GM13976 (cell line): ENCODE data around the gene BNIPL.

Experiments
- DNase-seq: peaks from one replicate; pipeline ENCODE4 v3.0.0; 2012; ENCODE audit warnings: low spot score
- in situ Hi-C: fragments of 300-500 bp; cut with MboI; formaldehyde crosslinking; loops from one replicate; pipeline ENCODE4 v1.12.0; 2022; ENCODE audit warnings: low sequenced_read_pairs, mixed read lengths, inconsistent platforms; ENCODE audit not compliant: unreplicated experiment
- TF ChIP-seq, protein P1 (sequence below): IDR thresholded peaks from 2 replicates; pipeline ENCODE4 v1.5.1; 2012; ENCODE audit warnings: borderline replicate concordance, mild to moderate bottlenecking; ENCODE audit not compliant: insufficient read depth; ENCODE audit errors: extremely low read depth, missing control alignments, control extremely low read depth

BNIPL gene

GRCh38 chr1:151013518-151013917 lies 22.9 kb upstream of the BNIPL start:
- TF ChIP-seq, protein P1, sequence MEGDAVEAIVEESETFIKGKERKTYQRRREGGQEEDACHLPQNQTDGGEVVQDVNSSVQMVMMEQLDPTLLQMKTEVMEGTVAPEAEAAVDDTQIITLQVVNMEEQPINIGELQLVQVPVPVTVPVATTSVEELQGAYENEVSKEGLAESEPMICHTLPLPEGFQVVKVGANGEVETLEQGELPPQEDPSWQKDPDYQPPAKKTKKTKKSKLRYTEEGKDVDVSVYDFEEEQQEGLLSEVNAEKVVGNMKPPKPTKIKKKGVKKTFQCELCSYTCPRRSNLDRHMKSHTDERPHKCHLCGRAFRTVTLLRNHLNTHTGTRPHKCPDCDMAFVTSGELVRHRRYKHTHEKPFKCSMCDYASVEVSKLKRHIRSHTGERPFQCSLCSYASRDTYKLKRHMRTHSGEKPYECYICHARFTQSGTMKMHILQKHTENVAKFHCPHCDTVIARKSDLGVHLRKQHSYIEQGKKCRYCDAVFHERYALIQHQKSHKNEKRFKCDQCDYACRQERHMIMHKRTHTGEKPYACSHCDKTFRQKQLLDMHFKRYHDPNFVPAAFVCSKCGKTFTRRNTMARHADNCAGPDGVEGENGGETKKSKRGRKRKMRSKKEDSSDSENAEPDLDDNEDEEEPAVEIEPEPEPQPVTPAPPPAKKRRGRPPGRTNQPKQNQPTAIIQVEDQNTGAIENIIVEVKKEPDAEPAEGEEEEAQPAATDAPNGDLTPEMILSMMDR = no peak
- DNase-seq = no peak
- in situ Hi-C loops = no loop called here

DNA sequence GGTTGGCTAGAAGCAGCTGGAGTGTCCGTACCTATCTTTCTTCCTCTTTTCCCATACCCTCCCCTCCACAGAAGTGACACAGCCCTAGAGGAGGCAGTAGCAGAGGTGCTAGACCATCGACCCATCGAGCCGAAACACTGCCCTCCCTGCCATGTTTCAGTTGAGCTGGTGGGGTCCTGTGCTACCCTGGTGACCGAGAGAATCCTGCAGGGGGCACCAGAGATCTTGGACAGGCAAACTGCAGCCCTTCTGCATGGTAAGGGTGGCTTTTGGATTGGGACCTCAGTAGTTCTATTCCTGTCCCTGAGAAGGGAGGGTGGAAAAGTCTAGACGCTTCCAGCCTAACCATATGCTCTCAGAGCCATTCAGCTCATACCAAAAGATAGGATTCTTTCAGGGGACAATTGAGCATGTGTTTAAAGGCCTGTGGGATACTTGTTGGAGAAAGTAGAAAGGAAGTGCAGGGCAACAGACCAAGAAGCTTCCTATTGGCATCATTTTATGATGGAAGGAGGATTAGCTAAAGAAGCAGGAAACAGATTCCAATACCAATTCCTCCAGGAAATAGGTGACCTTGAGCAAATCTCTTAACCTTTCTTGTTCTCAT lies 11.7 kb upstream of the BNIPL start:
- DNase-seq = peak; percentile 85
- TF ChIP-seq, protein P1 = peak; percentile 72
- in situ Hi-C loops = no loop called here

- DNase-seq = no peak
- in situ Hi-C loops = no loop called here
- TF ChIP-seq, protein P1 = no peak
Observed at GRCh38 chr1:151026460-151026859, 9.9 kb upstream of the BNIPL start.

- DNase-seq = no peak
- in situ Hi-C loops = no loop called here
- TF ChIP-seq, protein P1 = no peak
Observed at GRCh38 chr1:151032164-151032563, 4.2 kb upstream of the BNIPL start.

- DNase-seq = no peak
- TF ChIP-seq, protein P1 = no peak
- in situ Hi-C loops = no loop called here
Observed at GRCh38 chr1:151035167-151035566, 1.2 kb upstream of the BNIPL start.

DNA sequence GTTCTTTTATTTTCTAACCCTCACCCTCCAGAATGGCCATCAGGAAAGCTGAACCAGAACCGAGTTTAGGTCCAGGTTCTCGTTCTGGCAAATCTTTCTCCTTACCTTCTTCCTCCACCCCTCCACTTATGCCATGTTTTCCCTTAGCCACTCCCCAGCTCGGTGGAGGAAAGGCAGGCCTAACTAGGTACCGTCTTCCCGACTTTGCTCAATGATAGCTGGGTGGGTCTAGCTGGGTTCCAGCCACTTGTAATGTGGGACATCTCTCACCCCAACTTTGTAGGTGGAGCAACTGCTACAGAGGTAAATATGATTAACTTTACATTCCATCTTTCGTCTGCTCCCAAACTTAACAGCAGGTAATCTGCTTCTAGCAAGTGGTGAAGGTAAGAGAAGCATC lies 646 bp downstream of the BNIPL start:
- DNase-seq = no peak
- in situ Hi-C loops = no loop called here
- TF ChIP-seq, protein P1 = no peak
